ENCODE measurements around the gene STX4.

The STX4 gene

GRCh38 chr16:31071861-31072260 lies 38.5 kb downstream of the STX4 start:
- no peak for DNase-seq

GRCh38 chr16:31072540-31073141 lies 39.3 kb downstream of the STX4 start:
- DNase-seq, result peak in 1 of 2 experiments; percentile 55

GRCh38 chr16:31073142-31073969 lies 40.0 kb downstream of the STX4 start:
- DNase-seq, result peak; percentile 93

- DNase-seq, result peak; percentile 98
These were observed 40.8 kb downstream of the STX4 start, which contains the start of the genes ZNF646 and ZNF668 for GRCh38 chr16:31073970-31074813. TSS of gene ZNF646 (plus strand) at chr16:31074422. CDS start at chr16:31076325, 1,903 bp downstream. TSS of gene ZNF668 (minus strand) at chr16:31074240. CDS start at chr16:31064459, 9,781 bp downstream.

- no peak for DNase-seq
These were observed 41.4 kb downstream of the STX4 start for GRCh38 chr16:31074814-31075183.

DNA sequence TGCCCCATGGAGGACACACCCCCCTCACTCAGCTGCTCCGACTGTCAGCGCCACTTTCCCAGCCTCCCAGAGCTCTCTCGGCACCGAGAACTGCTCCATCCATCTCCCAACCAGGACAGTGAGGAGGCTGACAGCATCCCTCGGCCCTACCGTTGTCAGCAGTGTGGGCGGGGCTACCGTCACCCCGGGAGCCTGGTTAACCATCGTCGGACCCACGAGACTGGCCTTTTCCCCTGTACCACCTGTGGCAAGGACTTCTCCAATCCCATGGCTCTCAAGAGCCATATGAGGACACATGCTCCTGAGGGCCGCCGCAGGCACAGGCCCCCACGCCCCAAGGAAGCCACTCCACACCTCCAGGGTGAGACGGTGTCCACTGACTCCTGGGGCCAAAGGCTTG lies 43.0 kb downstream of the STX4 start:
- no peak for DNase-seq

GRCh38 chr16:31077024-31077423 lies 43.7 kb downstream of the STX4 start:
- no peak for DNase-seq

- no peak for DNase-seq
These were observed 44.4 kb downstream of the STX4 start for GRCh38 chr16:31077592-31078396.

- no peak for DNase-seq
These were observed 45.4 kb downstream of the STX4 start for GRCh38 chr16:31078597-31079341.

DNA sequence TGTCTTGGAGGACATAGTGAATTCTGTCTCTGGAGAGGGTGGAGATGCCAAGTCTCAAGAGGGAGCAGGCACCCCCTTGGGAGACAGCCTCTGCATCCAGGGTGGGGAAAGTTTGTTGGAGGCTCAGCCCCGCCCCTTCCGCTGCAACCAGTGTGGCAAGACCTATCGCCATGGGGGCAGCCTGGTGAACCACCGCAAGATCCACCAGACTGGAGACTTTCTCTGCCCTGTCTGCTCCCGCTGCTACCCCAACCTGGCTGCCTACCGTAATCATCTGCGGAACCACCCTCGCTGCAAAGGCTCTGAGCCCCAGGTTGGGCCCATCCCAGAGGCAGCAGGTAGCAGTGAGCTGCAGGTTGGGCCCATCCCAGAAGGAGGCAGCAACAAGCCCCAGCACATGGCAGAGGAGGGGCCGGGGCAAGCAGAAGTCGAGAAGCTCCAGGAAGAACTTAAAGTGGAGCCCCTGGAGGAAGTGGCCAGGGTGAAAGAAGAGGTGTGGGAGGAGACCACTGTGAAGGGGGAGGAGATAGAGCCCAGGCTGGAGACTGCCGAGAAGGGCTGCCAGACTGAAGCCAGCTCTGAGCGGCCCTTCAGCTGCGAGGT lies 46.1 kb downstream of the STX4 start:
- DNase-seq, result no peak

- no peak for DNase-seq
These were observed 46.8 kb downstream of the STX4 start for GRCh38 chr16:31080035-31080629.

DNA sequence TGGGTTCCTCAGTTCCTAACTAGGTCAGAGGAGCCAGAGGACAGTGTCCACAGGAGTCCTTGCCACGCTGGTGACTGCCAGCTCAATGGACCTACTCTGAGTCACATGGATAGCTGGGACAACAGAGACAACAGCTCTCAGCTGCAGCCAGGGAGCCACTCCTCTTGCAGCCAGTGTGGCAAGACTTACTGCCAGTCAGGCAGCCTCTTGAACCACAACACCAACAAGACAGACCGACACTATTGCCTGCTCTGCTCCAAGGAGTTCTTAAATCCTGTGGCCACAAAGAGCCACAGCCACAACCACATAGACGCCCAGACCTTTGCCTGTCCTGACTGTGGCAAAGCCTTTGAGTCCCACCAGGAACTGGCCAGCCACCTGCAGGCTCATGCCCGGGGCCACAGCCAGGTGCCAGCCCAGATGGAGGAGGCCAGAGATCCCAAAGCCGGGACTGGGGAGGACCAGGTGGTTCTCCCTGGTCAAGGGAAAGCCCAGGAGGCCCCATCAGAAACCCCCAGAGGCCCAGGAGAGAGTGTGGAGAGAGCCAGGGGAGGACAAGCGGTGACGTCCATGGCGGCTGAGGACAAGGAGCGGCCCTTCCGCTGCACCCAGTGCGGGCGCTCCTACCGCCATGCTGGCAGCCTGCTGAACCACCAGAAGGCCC lies 47.5 kb downstream of the STX4 start:
- DNase-seq, result no peak

DNA sequence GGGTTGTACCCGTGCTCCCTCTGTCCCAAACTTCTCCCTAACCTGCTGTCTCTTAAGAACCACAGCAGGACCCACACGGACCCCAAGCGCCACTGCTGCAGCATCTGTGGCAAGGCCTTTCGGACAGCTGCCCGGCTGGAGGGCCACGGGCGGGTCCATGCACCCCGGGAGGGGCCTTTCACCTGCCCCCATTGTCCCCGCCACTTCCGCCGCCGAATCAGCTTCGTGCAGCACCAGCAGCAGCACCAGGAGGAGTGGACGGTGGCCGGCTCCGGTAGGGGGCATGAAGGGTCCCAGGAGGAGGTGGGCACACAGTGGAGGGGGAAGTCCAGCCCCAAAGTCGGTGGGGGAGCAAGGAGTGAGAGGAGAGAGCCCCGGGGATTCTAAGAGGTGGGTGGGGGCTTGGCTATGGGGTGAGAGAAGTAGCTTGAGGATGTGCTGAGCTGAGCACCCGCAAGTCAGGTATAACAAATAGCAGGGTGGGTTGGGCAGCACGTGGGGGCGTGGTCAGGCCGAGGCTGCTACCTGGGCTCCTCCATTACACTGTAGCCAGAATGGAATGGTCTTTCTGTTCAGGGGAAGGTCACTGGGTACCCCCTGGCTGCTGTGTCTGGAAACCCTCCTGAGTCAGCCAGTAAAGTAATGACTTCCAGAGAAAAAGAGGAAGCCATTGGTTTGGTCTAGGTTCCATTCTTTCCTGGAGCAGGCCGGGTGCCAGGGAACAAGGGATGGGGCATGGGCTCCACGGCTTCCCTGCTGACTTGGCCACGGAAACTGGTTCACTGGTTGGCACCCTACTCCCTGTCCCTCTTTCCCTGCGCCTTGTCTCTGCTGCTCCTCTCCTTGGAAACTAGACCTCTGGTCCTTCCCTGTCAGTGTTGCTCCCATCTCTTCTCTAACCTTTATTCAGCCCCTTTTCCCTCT lies 48.3 kb downstream of the STX4 start:
- no peak for DNase-seq

- DNase-seq, result no peak
These were observed 49.1 kb downstream of the STX4 start for GRCh38 chr16:31082368-31083045.

DNA sequence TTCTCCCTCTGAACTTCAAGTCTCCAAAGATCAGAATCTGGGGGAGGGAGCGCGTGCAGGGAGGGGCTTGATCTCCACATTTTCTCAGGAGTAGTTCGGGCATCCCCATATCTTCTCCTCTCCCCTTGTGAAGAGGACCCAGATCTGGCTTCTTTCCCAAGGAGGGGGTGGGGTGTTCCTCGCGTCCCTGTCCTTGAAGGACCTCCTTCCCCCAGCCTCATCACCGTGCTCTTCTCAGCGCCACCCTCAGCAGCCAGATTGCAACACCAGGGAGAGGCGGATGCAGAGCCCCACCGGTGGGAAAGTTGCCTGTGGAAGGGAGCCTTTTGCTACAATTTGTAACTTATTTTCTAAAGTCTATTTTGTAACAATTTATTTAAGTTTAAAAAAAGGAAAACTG lies 49.7 kb downstream of the STX4 start:
- no peak for DNase-seq

DNA sequence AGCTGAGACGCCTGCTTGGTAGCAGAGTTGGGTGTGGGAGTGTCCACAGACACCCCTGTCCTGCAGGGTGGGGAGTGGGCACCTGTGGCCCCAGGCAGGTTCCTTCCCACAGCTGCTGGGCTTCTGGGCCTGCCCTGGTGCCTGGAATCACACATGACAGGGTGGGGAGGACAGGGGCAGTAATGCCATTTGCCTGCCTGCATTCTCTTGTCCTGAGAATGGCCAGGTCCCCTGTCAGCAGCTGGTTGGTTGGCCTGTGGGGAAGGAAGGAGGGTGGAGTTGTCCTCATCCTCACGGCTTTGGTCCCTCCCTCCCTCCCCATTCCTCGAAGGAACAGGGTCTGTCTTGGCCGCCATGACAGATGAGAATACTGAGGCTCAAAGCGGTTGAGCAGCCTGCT lies 50.2 kb downstream of the STX4 start:
- no peak for DNase-seq

DNA sequence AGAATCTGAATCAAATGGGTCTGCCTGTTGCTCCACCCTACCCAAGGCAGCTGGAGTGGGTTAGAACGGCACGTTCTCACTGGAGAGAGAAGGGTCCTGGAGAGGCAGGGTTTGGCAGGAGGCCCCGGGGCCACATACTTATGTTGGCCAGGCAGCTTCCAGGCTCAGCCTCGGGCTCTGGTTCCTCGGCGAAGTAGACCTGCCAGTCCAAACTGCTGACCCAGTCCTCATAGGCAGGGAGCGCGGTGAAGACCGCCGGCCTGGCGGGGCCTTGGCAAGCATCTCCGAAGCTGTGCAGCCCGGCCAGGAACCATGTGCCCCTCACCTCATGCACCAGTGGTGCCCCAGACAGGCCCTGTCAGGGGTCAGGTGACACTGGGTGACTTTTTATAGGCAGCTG lies 50.6 kb downstream of the STX4 start:
- no peak for DNase-seq

GRCh38 chr16:31084584-31085302 lies 51.4 kb downstream of the STX4 start:
- DNase-seq, result no peak

Measured in activated CD4-positive, alpha-beta T cell treated with anti-CD3 and anti-CD28 coated beads, Interleukin-2, amount 50 U/mL, for 48 hours (primary cell).